ENCODE data around the gene RBMS3.

Gene RBMS3

DNA sequence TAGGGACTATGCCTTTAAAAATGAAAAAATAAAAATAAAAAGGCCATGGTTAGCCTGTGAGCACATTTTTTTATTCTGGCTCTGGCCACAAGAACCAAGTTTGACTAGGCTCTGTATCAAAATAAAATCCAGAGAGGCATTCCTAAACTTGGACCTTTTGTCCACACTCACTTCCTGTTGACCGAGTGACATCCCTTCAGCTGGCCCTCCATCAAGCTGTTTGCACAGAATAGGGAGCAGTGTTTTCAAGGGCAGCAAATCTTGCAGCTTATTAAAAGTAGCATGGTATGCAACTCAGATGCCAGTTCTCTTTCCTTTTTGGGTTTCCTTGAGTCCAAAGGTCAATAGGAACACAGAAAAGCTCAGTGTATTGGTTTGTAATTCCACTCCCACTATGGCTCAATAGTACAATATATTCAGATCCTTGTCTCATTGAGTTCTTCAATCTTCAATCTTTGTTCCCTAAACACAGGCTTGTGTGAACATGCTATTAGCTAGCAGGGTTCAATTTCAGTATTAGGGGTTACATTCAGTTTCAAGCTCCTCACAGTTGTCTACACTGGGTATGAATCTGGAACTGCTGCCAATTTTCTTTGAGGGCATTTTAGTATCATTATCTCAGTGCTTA, 244.5 kb downstream of the RBMS3 start:
- H3K4me3 ChIP-seq (ENCODE audit: low read depth, low read length): no peak overlapping the region
- peak; percentile 32 for DNase-seq (ENCODE audit: low read depth)
- TF ChIP-seq, protein P1, sequence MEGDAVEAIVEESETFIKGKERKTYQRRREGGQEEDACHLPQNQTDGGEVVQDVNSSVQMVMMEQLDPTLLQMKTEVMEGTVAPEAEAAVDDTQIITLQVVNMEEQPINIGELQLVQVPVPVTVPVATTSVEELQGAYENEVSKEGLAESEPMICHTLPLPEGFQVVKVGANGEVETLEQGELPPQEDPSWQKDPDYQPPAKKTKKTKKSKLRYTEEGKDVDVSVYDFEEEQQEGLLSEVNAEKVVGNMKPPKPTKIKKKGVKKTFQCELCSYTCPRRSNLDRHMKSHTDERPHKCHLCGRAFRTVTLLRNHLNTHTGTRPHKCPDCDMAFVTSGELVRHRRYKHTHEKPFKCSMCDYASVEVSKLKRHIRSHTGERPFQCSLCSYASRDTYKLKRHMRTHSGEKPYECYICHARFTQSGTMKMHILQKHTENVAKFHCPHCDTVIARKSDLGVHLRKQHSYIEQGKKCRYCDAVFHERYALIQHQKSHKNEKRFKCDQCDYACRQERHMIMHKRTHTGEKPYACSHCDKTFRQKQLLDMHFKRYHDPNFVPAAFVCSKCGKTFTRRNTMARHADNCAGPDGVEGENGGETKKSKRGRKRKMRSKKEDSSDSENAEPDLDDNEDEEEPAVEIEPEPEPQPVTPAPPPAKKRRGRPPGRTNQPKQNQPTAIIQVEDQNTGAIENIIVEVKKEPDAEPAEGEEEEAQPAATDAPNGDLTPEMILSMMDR (IDR thresholded peaks at IDR 0.05; ENCODE audit: control insufficient read depth, extremely low read depth, insufficient read depth): no peak

DNA sequence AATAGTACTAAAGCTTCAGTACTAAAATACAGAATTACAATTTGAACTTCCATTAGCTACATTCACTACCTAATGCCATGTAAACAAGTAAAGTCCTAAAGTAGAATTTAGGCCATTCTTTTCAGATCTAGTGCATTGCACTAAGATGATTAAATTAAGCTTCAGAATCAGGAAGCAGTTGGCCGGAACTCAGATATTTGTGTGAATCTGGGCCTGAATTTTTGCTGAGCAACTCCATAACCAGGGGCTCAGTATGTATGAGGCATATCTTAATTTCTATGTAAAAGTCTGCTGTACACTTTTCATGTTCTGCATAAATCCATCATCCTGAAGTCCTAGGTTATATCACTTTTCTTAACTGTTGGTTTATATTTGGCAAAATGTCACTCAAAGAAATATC, 246.4 kb downstream of the RBMS3 start:
- TF ChIP-seq, protein P1 (IDR thresholded peaks at IDR 0.05; ENCODE audit: control insufficient read depth, extremely low read depth, insufficient read depth): no peak
- no peak for DNase-seq (ENCODE audit: low read depth)
- H3K4me3 ChIP-seq (ENCODE audit: low read depth, low read length): no peak overlapping the region

DNA sequence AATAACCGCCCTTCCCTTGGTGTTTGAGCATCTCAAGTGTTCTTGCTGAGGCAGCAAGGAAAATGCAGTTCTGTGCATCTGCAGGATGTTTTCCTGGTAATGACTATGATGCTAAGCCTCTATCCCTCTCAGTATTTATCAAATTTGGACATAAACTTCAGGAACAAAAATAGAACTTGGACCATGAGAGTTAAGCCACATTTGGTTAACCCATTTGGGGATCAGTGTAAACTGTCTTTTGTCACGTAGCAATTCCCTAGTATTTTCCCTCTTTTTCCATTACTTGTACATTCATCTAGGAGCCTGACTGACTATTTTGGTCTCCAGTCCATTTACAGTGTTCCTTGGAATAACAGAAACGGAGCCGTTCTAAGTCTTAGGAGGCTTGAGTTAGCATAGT, 250.8 kb downstream of the RBMS3 start:
- TF ChIP-seq, protein P1 (IDR thresholded peaks at IDR 0.05; ENCODE audit: control insufficient read depth, extremely low read depth, insufficient read depth): no peak
- no peak overlapping the region for H3K4me3 ChIP-seq (ENCODE audit: low read depth, low read length)
- DNase-seq (ENCODE audit: low read depth): no peak

DNA sequence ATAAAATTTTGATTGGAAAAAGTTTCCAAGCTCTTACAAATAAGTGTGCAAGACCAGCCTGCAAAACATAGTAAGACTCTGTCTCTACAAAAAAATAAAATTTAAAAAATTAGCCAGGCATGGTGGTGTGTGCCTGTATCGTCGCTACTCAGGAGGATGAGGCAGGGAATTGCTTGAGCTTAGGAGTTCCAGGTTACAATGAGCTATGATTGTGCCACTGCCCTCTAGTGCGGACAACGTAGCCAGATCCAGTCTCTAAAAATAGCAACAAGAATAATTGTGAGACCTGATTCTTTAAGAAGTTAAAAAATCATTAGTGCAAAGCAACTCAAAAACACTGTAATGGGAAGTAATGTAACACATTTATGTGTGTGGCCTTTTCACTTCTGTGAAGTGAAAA, 251.6 kb downstream of the RBMS3 start:
- DNase-seq (ENCODE audit: low read depth): no peak
- no peak overlapping the region for H3K4me3 ChIP-seq (ENCODE audit: low read depth, low read length)
- TF ChIP-seq, protein P1 (IDR thresholded peaks at IDR 0.05; ENCODE audit: control insufficient read depth, extremely low read depth, insufficient read depth): peak; percentile 31

DNA sequence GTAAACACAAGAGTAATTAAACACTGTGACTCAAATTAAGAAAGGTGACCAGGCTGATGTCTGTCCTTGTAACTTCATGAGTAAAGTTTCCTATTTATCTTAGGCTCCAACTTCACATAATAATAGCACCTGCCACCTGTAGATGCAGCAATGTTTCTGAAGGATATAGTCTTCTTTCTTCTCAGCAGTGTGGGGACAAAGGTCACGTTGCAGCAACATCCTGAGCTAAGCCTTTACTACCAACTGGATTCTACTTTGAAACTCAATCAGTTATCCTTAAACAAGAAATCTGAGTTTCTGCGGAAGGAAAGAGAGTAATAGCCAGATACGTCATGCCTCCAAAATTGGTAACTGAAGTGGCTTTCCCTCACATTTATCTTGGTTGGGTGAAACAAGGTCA, 253.1 kb downstream of the RBMS3 start:
- H3K4me3 ChIP-seq (ENCODE audit: low read depth, low read length): no peak overlapping the region
- no peak for DNase-seq (ENCODE audit: low read depth)
- TF ChIP-seq, protein P1 (IDR thresholded peaks at IDR 0.05; ENCODE audit: control insufficient read depth, extremely low read depth, insufficient read depth): no peak

DNA sequence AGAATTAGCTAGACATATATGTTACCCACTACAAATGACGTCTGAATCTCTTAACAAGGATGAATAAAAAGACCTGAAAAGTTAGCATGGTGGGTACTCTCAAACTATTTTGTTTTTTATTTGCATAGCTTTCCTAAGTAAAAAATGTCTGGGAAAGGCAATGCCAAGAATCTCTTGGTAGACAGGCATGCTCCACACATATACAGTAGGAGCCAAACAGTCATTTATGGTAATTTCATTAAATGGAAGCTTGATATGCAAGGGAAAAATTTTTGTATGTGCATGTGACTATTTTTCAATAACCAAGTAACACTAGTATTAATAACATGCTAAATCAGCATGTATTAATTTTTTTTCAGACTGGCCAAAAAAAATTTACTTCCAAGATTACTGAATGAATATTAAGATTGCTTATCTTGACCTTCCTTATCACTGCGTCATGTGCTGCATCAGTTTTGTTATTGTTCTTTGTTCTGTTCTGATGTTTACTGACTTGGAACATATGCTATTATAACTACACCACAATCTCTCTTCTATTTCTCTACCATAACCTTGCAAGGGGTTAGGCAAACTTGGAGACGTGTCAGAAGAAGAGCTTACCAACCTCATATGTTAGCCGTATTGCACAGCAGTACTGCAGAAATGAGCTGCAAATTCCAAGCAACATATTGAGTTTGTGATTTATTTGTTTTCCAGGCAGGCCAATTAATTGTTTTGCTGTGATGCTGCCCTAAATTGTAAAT, 255.3 kb downstream of the RBMS3 start:
- H3K4me3 ChIP-seq (ENCODE audit: low read depth, low read length): no peak overlapping the region
- TF ChIP-seq, protein P1 (IDR thresholded peaks at IDR 0.05; ENCODE audit: control insufficient read depth, extremely low read depth, insufficient read depth): no peak
- DNase-seq (ENCODE audit: low read depth): no peak

All from LNCaP clone FGC (cell line).